ENCODE data around the gene FSTL4. TPM values are rescaled to one million over a fixed set of nuclear protein-coding genes. Genes with fewer than 3 reads are reported as not detected.

The FSTL4 gene
- total and polyA plus RNA-seq, 9 donors, result 0.07 to 0.22 (median 0.15) TPM; not detected in 4

DNA sequence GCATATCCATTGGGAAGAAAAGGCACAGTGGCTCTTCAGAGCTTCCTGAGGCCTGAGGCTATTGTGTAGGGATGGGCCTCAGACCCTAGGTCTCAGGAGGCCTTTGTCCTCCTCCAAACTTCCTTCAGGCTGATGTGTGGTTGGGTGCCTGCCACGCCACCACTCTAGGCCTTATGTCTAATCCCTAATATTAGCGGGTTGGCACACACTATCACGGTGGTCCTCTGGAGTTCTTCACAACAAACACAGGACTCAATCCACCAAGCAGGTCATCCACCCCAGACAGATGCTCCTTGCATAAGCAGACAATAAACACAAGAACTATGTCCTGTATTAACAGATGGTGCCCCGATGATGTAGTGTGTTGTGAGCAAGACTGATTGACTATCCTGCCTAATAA is 31.0 kb upstream of the FSTL4 start:
- H3K36me3 ChIP-seq, result no peaks in the 10 kb centered on the region
- H3K4me1 ChIP-seq (ENCODE audit: insufficient read depth), result no peaks in the 10 kb centered on the region
- no peak overlapping the region for H3K27ac ChIP-seq
- no peaks in the 10 kb centered on the region for H3K9me3 ChIP-seq
- WGBS, 3 donors, result 86 to 96% (median 89%) methylated on average over 4 of the region's 4 CpGs
- DNase-seq, result no peak
- no peak for TF ChIP-seq POLR2A (IDR thresholded peaks at IDR 0.05)
- TF ChIP-seq EP300 (IDR thresholded peaks at IDR 0.05), result no peak
- no peak for TF ChIP-seq CTCF (IDR thresholded peaks at IDR 0.05)
- intact Hi-C loops (cut with DNase I), result no loop called here
- no peak overlapping the region for H3K4me3 ChIP-seq
- no peaks in the 10 kb centered on the region for H3K27me3 ChIP-seq

GRCh38 chr5:133642153-133642722 is 29.9 kb upstream of the FSTL4 start:
- Histone ChIP-seq H3K27ac (no peak overlapping the region), H3K9me3 (no peaks in the 10 kb centered on the region), H3K36me3 (no peaks in the 10 kb centered on the region), H3K4me3 (no peak overlapping the region), H3K27me3 (no peaks in the 10 kb centered on the region), H3K4me1 (ENCODE audit: insufficient read depth) (no peaks in the 10 kb centered on the region)
- WGBS, 3 donors, result 63 to 72% (median 69%) methylated on average over 2 of the region's 2 CpGs
- no peak for DNase-seq
- TF ChIP-seq CTCF (IDR thresholded peaks at IDR 0.05) (no peak), EP300 (IDR thresholded peaks at IDR 0.05) (no peak), POLR2A (IDR thresholded peaks at IDR 0.05) (no peak)
- intact Hi-C loops (cut with DNase I), result no loop called here

DNA sequence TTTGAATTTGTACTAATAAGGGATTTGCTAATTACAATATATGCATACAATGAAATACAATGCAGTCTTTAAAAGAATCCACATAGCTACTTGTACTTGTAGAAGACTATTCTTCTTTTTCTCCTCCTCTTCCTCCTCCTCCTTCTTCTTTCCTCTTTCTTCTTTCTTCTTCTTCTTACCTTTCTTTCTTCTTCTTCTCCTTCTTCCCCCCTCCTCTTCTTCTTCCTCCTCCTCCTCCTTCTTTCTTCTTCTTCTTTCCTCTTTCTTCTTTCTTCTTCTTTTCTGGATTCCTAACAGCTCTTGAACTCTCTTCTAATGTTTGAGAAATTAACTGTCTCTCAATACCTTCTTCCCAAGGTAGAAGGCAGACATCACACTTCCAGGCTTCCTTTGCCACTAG is 29.3 kb upstream of the FSTL4 start:
- H3K27ac ChIP-seq, result no peak overlapping the region
- no peaks in the 10 kb centered on the region for H3K27me3 ChIP-seq
- DNase-seq, result no peak
- H3K36me3 ChIP-seq, result no peaks in the 10 kb centered on the region
- intact Hi-C loops (cut with DNase I), result no loop called here
- TF ChIP-seq EP300 (IDR thresholded peaks at IDR 0.05), result no peak
- TF ChIP-seq CTCF (IDR thresholded peaks at IDR 0.05), result no peak
- no peak for TF ChIP-seq POLR2A (IDR thresholded peaks at IDR 0.05)
- no peak overlapping the region for H3K4me3 ChIP-seq
- H3K9me3 ChIP-seq, result no peaks in the 10 kb centered on the region
- no peaks in the 10 kb centered on the region for H3K4me1 ChIP-seq (ENCODE audit: insufficient read depth)

DNA sequence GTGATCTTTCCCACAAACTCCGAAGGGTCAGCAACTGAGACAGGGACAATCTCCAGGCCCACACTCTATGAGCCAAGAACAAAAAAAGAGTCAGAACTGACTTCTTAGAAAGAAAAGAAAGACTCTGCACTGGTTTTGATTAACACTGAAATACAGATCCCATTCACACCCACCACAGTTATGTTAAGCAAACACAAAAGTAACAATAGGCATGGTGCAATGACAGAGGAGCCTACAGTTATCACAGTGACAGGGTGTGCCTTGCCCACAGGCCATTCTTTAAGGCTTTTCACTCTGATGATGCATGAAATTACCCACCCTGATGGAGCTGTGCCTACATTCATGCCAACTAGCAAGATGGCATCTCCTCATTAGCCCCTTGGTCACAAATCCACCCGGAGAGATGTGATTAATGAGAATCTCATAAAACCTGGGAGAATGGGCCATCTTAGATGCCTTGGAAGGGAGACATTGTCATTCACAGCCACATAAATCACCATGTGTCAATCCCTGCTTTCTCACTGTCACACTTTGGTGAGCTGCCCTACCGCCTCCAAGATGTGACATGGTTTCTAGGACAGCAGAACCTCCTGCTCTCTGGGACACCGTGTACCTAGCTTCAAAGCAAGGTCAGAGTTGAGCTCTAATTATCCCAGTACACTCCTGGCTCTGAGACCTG is 27.6 kb upstream of the FSTL4 start:
- Histone ChIP-seq H3K36me3 (no peaks in the 10 kb centered on the region), H3K4me3 (no peak overlapping the region), H3K27me3 (no peaks in the 10 kb centered on the region), H3K9me3 (no peaks in the 10 kb centered on the region), H3K27ac (no peak overlapping the region), H3K4me1 (ENCODE audit: insufficient read depth) (no peaks in the 10 kb centered on the region)
- TF ChIP-seq POLR2A (IDR thresholded peaks at IDR 0.05) (no peak), EP300 (IDR thresholded peaks at IDR 0.05) (no peak), CTCF (IDR thresholded peaks at IDR 0.05) (no peak)
- intact Hi-C loops (cut with DNase I), result no loop called here
- DNase-seq, result no peak
- 58 to 67% (median 61%) methylated on average over 4 of the region's 4 CpGs for WGBS, 3 donors

All from ovary (tissue), 9 donors.